Hepatocyte (in vitro differentiated cells): Measurements from ENCODE around the gene IL31RA. TPM values are rescaled to one million over a fixed set of nuclear protein-coding genes. Genes with fewer than 3 reads are reported as not detected.

Source experiments
- DNase-seq: peaks from one replicate; pipeline ENCODE4 v3.0.0-alpha.2; 2016; ENCODE audit warnings: low spot score
- H2AFZ ChIP-seq: fragments of 200-600 bp; sonication (generic); 2 replicates; pipeline ENCODE4 v1.6.0; 2016; ENCODE audit warnings: antibody characterized with exemption, mild to moderate bottlenecking
- H3K27ac ChIP-seq: fragments of 200-600 bp; sonication (generic); 2 replicates; pipeline ENCODE4 v1.5.1; 2016; ENCODE audit warnings: mild to moderate bottlenecking
- H3K27me3 ChIP-seq: fragments of 200-600 bp; sonication (generic); 2 replicates; pipeline ENCODE4 v1.6.1; 2016
- H3K36me3 ChIP-seq: fragments of 200-600 bp; sonication (generic); replicated peaks from 2 replicates; pipeline ENCODE4 v1.5.1; 2016; ENCODE audit warnings: low read depth; ENCODE audit not compliant: insufficient read depth
- H3K4me1 ChIP-seq: fragments of 200-600 bp; sonication (generic); 2 replicates; pipeline ENCODE4 v1.5.1; 2016; ENCODE audit warnings: mild to moderate bottlenecking, moderate library complexity; ENCODE audit not compliant: insufficient read depth
- H3K4me2 ChIP-seq: fragments of 200-600 bp; sonication (generic); 2 replicates; pipeline ENCODE4 v1.6.0; 2016
- H3K4me3 ChIP-seq: fragments of 200-600 bp; sonication (generic); 2 replicates; pipeline ENCODE4 v1.5.1; 2016; ENCODE audit warnings: mild to moderate bottlenecking
- H3K79me2 ChIP-seq: fragments of 200-600 bp; sonication (generic); 2 replicates; pipeline ENCODE4 v1.6.0; 2017; ENCODE audit warnings: mild to moderate bottlenecking
- H3K9me2 ChIP-seq: fragments of 200-600 bp; sonication (generic); replicated peaks from 2 replicates; pipeline ENCODE4 v1.6.0; 2017; ENCODE audit warnings: mild to moderate bottlenecking; ENCODE audit not compliant: insufficient read depth
- H3K9me3 ChIP-seq: fragments of 200-600 bp; sonication (generic); 2 replicates; pipeline ENCODE4 v1.5.1; 2016; ENCODE audit warnings: low read depth, mild to moderate bottlenecking
- H4K20me1 ChIP-seq: fragments of 200-600 bp; sonication (generic); 2 replicates; pipeline ENCODE4 v1.6.0; 2016; ENCODE audit warnings: mild to moderate bottlenecking; ENCODE audit not compliant: insufficient read depth, poor library complexity, severe bottlenecking
- CTCF ChIP-seq: fragments of 200-600 bp; sonication (generic); IDR thresholded peaks from 2 replicates; pipeline ENCODE4 v1.5.1; 2016; ENCODE audit warnings: antibody characterized with exemption, mild to moderate bottlenecking; ENCODE audit not compliant: poor library complexity
- EZH2 ChIP-seq: fragments of 200-600 bp; sonication (generic); IDR thresholded peaks from 2 replicates; pipeline ENCODE4 v1.6.1; 2016; ENCODE audit warnings: antibody characterized with exemption, mild to moderate bottlenecking, borderline replicate concordance
- EZH2phosphoT487 ChIP-seq: fragments of 200-600 bp; sonication (generic); IDR thresholded peaks from one replicate; pipeline ENCODE4 v1.6.1; 2018; ENCODE audit warnings: antibody characterized with exemption, mild to moderate bottlenecking, low read depth, moderate library complexity; ENCODE audit not compliant: unreplicated experiment, severe bottlenecking
- WGBS: methylation state at CpG from one replicate; pipeline ENCODE4 v1.1.6; 2016; ENCODE audit warnings: low lambda C conversion rate; ENCODE audit errors: missing lambda C conversion rate; 5-methylcytosine and 5-hydroxymethylcytosine counted together
- polyA plus RNA-seq: library from polyadenylated mRNA; unstranded; fragments of >200 nt; fragmentation: Nextera tagmentation; extraction: Ambion mirVana; gene quantifications from 2 replicates; pipeline ENCODE4 v1.2.1, GENCODE V29; 2016
- total RNA-seq: library from RNA; depleted of rRNA; stranded (reverse); fragments of >200 nt; gene quantifications from 2 replicates; pipeline ENCODE4 v1.2.3, GENCODE V29; 2014

IL31RA gene
- total and polyA plus RNA-seq, 2 experiments from 2014 or later, result 0.53 to 0.93 TPM

GRCh38 chr5:55858104-55858503 lies 6.9 kb downstream of the IL31RA start:
- no peaks in the 10 kb centered on the region for H3K79me2 ChIP-seq
- TF ChIP-seq EZH2 (no peak), EZH2phosphoT487 (no peak), CTCF (no peak)
- H3K27ac ChIP-seq, result no peak overlapping the region
- H3K9me3 ChIP-seq, result no peaks in the 10 kb centered on the region
- no peaks in the 10 kb centered on the region for H4K20me1 ChIP-seq
- no peak for DNase-seq
- H3K27me3 ChIP-seq, result no peaks in the 10 kb centered on the region
- H3K36me3 ChIP-seq, result no peaks in the 10 kb centered on the region
- H3K9me2 ChIP-seq, result no peaks in the 10 kb centered on the region
- no peaks in the 10 kb centered on the region for H3K4me1 ChIP-seq
- no peak overlapping the region for H3K4me2 ChIP-seq
- no peak overlapping the region for H3K4me3 ChIP-seq
- H2AFZ ChIP-seq, result no peak overlapping the region
- 79% methylated on average over 2 of the region's 2 CpGs for WGBS

GRCh38 chr5:55860288-55860687 lies 9.1 kb downstream of the IL31RA start:
- no peaks in the 10 kb centered on the region for H3K27me3 ChIP-seq
- H3K4me2 ChIP-seq, result no peak overlapping the region
- 82% methylated on average over 2 of the region's 3 CpGs for WGBS
- no peak overlapping the region for H3K4me3 ChIP-seq
- no peak overlapping the region for H3K27ac ChIP-seq
- TF ChIP-seq EZH2phosphoT487 (no peak), CTCF (no peak), EZH2 (no peak)
- no peaks in the 10 kb centered on the region for H4K20me1 ChIP-seq
- no peak for DNase-seq
- no peaks in the 10 kb centered on the region for H3K9me3 ChIP-seq
- H3K36me3 ChIP-seq, result no peaks in the 10 kb centered on the region
- no peaks in the 10 kb centered on the region for H3K4me1 ChIP-seq
- H3K9me2 ChIP-seq, result no peaks in the 10 kb centered on the region
- H2AFZ ChIP-seq, result no peak overlapping the region
- no peaks in the 10 kb centered on the region for H3K79me2 ChIP-seq

- Histone ChIP-seq H3K4me2 (no peak overlapping the region), H4K20me1 (no peaks in the 10 kb centered on the region), H3K79me2 (no peaks in the 10 kb centered on the region), H3K27ac (no peak overlapping the region), H3K27me3 (no peaks in the 10 kb centered on the region), H3K4me1 (no peaks in the 10 kb centered on the region), H2AFZ (no peak overlapping the region), H3K36me3 (no peaks in the 10 kb centered on the region), H3K4me3 (no peak overlapping the region), H3K9me3 (no peaks in the 10 kb centered on the region), H3K9me2 (no peaks in the 10 kb centered on the region)
- no peak for DNase-seq
- 75% methylated on average over 4 of the region's 4 CpGs for WGBS
- TF ChIP-seq EZH2, result no peak
Observed at GRCh38 chr5:55860709-55861108, 9.6 kb downstream of the IL31RA start.

- Histone ChIP-seq H4K20me1 (no peaks in the 10 kb centered on the region), H3K9me2 (no peaks in the 10 kb centered on the region), H3K4me3 (no peak overlapping the region), H3K4me2 (no peak overlapping the region), H3K36me3 (no peaks in the 10 kb centered on the region), H3K9me3 (no peaks in the 10 kb centered on the region), H3K4me1 (no peaks in the 10 kb centered on the region), H3K27ac (no peak overlapping the region), H3K79me2 (no peaks in the 10 kb centered on the region), H2AFZ (no peak overlapping the region), H3K27me3 (no peaks in the 10 kb centered on the region)
- TF ChIP-seq EZH2, result no peak
- no peak for TF ChIP-seq CTCF
- TF ChIP-seq EZH2phosphoT487, result no peak
- DNase-seq, result peak; percentile 15
- WGBS, result 88% methylated on average over 9 of the region's 9 CpGs
Observed at GRCh38 chr5:55864606-55865541, 13.7 kb downstream of the IL31RA start.
